Measurements from ENCODE around the gene PYGB.

Gene PYGB

DNA sequence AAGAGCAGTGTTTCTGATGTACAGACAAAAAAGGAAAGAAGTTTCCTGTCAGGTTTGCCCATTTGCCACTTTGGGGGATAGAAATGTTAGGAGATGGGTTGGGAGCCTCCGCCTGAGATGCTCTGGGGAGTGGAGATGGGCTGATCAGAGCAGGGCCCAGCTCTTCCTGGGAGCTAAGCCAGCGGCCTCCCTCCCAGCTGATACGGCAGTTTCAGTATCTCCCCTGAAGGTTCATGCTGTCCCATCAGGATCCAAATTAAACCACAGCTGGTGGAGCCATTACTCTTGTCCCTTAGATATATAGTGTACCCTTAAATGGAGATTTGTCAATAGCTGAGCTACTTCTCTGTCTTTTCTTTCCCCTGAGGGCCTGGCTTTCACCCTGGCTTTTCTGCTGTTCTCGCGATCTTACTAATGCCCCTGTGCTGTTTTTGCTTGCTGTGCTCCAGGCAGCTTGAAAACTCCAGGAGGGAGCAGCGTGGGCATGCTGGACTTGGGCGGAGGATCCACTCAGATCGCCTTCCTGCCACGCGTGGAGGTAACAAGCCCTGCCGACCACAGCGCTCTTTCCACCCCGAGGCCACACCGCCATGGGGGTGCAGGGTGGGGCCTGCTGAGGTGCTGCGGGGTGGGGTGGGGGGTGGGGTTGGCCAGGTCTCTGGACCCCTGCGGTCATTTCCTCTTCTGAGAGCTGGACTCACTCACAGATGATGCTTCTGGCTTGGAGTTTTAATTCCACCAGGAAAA is 31.5 kb upstream of the PYGB start:
- no peak for FAIRE-seq

DNA sequence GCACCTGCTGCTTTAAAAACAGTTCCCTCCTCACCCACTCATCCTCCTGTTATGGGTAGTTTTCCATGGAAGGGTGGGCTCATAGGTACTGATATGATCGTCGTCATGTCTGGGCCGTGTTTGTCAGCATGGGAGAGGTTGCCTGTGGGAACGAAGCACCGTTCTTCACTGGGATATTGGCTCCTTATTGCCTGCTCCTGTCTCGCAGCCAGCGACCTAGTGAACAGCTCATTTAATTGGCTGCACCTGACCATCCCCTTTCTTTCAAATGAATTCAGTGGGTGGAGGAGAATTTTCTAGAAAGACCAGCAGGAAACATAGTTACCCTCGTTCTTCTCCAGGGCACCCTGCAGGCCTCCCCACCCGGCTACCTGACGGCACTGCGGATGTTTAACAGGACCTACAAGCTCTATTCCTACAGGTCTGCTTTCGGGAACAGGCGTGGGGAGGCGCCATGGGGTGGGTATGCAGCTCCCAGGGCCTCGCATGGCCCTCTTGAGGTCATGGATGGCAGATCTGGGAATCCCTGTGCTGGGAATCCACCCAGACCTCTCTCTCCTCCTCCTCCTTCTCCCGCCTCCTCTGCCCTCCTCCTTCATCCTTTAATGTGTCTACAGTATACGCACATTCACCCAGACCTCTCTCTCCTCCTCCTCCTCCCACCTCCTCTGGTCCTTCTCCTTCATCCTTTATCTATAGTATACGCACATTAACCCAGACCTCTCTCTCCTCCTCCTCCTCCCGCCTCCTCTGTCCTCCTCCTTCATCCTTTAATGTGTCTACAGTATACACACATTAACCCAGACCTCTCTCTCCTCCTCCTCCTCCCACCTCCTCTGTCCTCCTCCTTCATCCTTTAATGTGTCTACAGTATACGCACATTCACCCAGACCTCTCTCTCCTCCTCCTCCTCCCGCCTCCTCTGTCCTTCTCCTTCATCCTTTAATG is 30.4 kb upstream of the PYGB start:
- FAIRE-seq = no peak

DNA sequence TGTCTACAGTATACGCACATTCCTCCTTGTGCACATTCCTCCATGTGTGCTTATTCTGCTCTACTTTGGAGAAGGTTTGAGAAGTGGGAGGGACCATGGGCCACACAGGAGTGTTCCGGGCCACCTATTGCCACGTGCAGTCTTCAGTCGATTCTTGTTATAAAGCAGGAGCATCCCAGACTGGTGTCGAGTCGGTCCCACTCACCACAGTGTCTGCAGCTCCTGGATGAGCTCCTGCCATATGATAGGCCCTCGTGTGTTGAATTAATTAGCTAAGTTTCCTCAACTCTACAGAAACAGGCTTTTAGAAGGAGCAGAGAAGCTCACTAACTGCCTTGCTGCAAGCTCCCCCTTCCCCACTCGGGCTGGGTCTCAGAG is 29.8 kb upstream of the PYGB start:
- FAIRE-seq = no peak

DNA sequence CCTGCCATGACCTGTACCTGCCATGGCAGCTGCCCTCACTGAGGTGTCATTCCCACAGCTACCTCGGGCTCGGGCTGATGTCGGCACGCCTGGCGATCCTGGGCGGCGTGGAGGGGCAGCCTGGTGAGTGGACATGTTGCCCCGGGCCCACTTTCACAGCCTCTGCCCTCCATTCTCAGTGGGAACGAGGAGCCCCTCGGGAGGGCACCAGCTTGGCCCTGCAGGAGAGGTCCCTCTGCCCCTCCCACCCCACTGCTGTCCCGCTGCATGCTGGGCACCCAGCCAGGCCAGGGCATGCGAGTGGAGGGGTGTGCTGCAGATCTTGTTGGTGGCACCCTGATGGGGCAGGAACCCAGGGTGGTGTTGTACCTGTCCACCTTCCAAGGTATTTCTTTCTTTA is 29.4 kb upstream of the PYGB start:
- no peak for FAIRE-seq

DNA sequence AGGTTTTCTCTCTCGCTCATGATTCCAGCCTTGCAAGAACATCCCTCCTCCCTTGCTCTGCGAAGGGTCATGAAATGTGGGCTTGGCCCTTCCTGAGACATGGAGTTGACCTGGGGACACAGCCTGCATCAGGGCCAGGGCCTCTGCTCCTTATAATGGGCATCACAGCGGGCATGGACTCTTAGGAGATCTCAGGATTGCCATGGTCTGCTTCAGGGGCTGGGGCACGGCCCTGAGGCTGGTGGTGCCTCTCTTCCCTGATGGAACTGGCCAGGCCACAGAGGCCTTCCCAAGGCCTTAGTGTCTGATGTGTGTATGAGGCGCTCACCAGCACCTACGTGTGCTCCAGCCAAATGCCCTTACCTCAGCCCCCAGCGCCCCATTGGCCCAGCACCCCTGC is 28.5 kb upstream of the PYGB start:
- FAIRE-seq = no peak

DNA sequence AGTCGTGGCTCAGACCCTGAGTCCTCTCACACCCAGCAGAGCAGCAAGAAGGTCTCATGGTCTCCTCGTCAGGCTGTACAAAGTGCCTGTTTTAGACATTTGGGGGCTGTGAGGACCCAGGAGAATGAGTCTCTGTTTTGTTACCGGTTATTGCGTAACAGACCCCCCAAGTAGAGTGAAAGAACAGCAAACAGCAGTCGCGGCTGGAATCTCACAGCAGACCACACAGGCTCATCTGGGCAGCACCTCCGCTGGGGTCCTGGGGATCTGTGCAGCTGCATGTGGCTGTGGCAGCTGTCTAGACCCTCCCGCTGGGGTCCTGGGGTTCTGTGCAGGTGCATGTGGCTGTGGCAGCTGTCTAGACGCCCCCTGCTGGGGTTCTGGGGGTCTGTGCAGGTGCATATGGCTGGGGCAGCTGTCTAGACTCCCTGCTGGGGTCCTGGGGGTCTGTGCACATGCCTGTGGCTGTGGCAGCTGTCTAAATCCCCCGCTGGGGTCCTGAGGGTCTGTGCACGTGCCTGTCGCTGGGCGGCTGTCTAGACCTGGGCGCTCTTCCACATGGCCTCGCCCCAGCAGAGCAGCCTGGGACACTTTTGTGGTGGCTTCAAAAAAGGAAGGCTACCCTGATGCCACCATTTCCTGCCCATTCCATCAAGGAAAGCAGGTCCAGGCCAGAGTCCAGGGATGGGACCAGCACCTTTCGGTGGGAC is 27.7 kb upstream of the PYGB start:
- no peak for FAIRE-seq

DNA sequence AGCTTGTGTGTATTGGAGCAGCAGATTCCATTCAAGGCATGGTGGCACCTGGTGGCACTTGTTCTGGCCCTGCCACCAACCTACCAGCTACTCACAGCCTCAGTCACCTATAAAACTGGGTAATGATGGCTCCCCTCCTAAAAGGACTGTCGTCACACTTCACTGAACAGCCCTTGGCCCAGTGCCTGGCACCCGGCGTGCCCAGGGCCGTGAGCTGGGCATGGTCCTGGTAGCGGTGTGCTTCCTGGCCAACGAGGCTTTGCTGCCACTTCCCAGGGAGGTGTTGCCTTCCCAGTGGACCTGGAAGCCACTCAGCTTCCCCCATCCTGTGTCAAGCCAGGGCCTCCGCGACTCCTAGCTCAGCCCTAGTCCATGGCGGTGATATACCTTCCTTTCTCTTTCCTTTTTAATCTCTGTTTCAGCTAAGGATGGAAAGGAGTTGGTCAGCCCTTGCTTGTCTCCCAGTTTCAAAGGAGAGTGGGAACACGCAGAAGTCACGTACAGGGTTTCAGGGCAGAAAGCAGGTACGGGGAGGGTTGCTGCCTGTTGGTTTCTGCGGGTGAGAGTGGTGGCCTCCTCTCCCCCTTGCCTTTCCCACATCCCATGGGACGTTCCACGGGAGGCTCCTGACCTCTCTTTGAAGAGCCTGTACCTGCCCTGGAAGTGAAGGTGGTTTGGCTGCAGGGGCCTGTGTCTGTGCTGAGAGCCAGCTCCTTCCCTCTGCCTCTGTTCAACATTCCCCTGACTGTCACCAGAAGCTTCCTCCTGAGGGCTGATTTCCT is 26.9 kb upstream of the PYGB start:
- no peak for FAIRE-seq

DNA sequence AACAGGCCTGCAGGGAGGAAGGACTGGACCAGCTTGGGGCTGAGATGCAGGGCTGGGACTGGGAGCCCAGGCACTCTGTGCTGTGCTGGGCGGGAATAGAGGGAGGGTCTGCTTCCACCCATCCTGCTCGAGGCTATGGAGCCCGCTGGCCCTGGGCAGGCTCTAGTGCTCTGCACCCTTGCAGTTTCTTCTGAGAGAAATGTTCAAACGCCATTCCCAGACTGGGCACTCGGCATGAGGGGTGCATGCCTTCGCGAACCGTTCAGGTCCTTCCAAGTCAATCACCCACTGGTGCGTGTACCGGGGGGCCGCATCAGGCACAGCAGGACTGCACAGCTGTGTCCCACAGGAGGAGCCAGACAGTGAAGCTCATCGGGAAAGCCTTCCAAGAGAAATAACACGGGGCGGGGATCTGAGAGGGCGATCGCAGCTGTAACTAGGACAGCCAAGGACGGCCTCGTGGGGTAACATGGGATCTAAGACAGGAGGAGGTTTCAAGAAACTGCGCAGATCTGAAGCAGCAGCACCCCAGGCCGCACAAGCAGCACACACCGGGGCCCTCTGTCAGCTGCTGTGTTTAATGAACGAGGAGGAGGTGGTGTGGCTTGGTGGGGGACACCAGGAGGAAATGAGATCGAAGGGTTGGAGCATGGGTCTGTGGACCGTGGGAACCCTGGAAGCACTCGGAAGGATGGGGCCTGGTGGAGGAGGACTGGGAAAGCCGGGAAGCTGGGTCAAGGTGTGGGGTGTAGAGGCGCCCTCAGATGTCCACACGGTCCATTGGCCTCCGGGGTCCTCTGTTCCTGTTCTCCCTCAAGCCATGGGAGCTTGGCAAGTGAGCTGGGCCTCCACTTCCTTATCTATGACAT is 26.1 kb upstream of the PYGB start:
- FAIRE-seq = no peak

DNA sequence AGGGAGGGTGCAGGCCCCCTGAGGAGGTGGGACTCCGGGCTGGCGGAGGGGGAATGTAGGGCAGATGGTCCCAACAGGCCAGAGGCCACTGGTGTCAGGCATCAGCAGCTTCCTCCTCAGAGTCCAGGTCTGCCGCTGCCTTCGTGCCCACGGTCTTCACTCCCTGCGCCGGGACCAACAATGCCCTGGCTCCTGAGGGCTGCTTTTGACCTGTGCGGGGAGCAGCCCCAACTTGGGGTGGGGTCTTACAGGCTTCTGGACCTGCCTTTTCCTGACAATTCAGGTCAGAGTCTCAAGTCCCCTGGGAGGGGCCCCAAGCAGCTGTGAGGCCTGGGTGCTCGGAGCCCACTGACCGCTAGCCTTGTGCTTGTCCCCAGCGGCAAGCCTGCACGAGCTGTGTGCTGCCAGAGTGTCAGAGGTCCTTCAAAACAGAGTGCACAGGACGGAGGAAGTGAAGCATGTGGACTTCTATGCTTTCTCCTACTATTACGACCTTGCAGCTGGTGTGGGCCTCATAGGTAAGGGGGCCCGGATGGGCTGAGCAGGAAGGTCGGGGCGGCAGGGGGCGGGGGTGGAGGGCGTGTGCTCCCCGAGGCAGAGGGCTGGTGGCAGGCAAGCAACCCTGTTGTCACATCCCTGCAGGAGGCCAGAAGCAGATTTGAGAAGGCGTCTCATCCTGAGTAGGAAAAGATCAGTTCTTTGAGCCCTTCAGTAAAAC is 25.3 kb upstream of the PYGB start:
- FAIRE-seq = no peak

DNA sequence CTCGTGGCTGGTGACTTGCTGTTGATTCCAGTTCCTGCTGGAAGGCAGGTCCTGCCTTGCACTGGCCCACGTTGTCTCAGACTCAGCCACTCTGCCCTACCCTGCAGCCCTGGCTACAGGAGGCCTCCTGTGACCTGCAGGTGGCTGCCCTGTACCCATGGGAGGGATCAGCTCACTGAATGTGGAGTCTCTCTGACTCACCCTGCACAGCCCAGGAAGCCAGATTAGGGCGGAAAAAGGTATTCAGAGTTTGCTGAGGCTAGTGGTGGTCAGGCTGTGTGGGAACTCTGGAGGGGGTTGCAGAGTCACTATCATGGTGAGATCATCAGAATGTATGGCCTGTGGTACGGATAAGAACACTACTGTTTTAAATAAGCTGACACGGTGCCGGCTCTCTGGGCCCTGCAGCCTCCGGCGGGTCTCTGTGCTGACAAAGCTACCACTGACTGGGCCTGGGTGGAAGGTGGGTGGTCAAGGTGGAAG is 24.7 kb upstream of the PYGB start:
- FAIRE-seq = no peak

DNA sequence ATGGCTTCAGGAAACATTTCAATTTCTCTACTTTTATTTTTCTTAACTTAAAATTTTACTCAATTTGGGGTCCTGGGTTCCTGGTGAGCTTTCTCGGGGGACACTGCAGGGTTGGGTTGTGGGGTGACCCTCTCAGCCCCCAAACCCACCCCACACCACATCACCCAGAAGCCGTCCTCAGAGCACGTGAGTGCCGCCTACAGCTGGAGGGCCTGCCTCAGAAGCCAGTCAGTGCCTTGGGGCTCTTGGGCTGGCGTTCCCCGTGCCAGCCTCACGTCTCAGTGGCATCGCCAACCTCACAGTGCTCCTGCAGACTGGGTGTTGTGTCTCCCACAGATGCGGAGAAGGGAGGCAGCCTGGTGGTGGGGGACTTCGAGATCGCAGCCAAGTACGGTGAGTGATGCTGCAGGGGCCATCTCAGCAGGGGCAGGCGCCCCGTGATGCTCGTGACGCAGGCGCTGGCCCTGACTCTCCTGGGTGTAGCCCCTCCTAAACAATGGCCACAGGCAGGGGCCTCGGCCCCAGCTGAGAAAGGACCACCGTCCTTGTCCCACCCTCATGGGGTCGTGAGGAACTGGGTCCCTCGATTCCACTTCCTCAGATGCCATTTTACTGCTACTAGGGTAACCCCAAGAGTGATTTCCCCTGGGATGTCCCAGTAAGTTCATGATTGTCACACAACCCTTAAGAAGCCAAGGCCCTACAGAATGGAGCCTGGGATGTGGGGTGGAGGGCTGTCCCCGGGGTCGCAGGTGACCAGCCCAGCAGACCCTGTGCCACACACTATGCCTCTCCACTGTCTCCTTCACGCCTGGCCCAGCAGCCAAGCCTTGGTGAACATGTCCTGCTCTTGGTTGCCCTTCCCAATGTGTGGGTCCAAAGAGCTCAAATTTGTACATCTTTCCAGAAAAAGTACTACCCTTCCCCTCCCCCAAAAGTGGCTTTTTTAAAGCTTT is 23.8 kb upstream of the PYGB start:
- FAIRE-seq = no peak

DNA sequence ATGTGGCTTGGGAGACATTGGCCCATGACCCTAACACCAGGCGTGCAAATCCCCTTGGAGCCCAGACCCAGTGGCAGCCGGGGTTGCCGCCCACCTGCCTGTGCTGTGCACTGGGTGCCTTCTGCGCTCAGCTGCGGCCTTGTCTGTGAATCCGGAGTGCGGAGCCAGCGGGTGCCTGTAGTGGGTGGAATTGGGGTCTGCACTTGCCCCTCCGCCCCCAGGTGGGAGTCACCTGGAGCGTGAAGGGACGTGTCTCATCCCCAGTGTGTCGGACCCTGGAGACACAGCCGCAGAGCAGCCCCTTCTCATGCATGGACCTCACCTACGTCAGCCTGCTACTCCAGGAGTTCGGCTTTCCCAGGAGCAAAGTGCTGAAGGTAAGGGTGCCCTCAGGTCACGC is 22.9 kb upstream of the PYGB start:
- FAIRE-seq = no peak

DNA sequence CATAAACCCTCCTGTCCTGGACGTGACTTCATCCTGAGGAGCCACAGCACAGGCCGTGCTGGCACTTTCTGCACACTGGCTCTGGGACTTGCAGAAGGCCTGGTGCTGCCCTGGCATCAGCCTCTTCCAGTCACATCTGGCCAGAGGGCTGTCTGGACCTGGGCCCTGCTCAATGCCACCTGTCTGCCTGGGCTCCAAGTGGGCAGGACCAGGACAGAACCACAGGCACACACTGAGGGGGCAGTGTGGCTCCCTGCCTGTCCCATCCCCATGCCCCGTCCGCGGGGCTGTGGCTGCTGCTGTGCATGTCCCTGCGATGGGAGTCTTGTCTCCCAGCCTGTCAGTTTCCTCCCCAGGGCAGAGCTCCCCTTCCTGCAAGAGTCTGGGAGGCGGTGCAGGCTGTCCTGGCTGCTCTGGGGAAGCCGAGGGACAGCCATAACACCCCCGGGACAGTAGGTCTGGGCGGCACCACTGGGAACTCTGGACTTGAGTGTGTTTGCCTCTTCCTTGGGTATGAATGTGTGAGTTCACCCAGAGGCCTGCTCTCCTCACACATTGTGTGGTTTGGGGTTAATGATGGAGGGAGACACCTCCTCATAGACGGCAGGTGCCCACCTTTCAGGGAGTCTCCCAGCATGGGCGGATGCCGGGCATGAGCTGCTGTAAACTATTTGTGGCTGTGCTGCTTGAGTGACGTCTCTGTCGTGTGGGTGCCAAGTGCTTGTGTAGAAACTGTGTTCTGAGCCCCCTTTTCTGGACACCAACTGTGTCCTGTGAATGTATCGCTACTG is 22.0 kb upstream of the PYGB start:
- FAIRE-seq = no peak

DNA sequence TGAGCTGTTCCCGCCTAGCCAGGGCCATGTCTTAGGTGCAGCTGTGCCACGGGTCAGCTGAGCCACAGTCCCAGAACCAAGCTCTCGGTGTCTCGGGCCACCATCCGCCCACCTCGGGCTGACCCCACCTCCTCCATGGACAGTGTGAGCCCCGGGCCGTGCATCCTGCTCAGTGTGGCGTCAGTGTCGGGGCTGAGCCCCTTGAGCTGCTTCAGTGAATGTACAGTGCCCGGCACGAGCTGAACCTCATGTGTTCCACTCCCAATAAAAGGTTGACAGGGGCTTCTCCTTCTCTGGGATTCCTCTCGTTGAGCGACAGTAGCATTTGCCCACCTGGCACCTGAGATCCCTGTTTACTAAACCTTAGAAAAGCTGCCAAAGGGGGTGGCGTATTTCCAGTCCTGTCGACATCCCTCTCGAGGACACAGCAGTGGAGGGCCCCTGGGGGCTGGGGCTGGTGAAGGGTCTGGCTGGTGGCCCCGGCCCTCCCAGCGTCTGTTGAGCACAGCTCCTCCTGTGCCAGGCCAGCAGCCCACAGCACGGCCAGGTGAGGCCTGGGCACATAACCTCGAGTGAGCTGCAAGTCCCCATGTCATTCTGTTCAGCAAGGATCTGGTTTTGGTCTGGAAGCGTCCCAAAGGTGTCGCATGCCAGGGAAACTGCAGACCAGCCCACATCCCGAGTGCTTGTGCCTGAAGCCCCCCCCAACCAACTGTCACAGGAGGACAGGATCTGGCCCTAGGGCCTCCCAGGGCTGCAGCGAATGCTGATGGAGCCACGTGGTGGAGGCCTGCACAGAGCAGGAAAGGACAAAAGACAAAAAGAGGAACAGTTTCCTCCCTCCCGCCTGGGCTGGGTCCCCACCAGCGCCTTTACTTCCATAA is 21.2 kb upstream of the PYGB start:
- FAIRE-seq = no peak

DNA sequence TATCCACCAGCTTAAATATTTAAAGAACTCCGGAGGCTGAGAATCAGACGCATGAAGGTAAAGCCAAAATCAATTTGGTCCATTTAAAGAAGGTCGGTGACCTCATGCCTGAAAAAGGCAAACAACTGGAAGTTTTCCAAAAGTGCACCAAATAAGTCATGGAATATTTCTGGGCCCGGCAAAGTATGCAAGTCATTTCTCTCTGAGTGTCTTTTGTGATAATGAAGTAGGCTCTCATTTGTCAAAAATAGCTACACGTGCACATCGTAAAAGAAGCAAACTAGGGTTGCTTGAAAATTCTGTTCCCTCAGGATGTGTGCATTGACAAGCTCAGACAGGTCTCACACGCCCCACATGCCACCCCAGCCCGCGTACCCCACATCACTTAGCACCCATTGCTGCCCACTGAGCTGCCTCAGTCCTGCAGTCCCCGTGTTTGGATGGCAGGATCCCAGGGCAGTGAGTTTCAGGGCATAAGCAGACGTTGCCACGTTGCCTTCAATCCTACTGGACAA is 20.5 kb upstream of the PYGB start:
- no peak for FAIRE-seq

DNA sequence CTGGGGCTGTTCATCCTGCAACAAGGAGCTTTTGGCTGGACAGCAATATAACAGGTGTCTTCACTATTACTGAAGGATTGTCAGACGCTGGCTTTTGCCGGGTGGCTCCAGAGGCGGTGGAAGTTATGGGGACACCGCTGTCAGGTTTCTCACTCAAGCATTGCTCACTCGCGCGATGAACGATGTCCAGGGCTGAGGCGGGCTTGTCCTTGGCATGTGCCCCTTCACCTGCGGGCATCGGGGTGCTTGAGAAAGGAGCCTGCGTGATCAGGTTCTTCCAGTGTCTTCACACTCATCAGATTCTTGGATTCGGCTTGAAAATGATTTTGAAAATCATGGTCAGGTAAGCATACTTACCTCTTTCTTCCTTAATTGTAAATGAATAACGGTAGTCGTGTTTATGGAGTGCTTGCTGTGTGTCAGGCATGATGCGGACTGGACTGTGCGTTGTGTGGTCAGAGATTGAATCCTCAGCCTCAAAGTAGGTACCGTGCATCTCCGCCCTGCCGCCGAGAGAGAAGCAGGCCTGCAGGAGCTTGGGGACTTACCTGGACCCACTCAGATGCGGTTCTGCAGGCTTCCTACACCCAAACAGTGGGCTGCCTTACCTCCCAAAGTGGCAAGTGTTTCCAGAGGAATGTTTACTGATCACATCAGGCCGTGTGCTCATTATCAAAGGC is 18.3 kb upstream of the PYGB start:
- no peak for FAIRE-seq

Data from TTC549 (cell line).